ENCODE results near the gene NRXN3. TPM values are rescaled to one million over a fixed set of nuclear protein-coding genes. Genes with fewer than 3 reads are reported as not detected.
A peak's percentile ranks its signal among the peaks of the same experiment; 100 is the strongest.
"Not testable (repeated sequence)": the region's sequence is repeated elsewhere in the genome, so short reads cannot be mapped to it uniquely, and the experiment has no call there.

NRXN3 gene
- total RNA-seq, 2 donors from 2014 or later: 1.2 to 7.8 TPM

- peak; percentile 18 for DNase-seq
- Histone ChIP-seq H3K27me3 (no peaks in the 10 kb centered on the region), H3K27ac (no peak overlapping the region), H3K9ac (ENCODE audit: low read depth in 2 of 2, low read length in 2 of 2) (no peak overlapping the region), H3K4me3 (no peak overlapping the region), H3K4me1 (no peaks in the 10 kb centered on the region), H3K36me3 (no peaks in the 10 kb centered on the region), H3K9me3 (no peaks in the 10 kb centered on the region)
- intact Hi-C loops (cut with DNase I): loop anchor here (10.0 kb wide), 1 partner anchor 263 kb away; no protein-coding TSS in a partner anchor
- peak; percentile 27 for TF ChIP-seq CTCF (IDR thresholded peaks at IDR 0.05)
These were observed 841.1 kb downstream of the NRXN3 start for GRCh38 chr14:79011091-79011919.

- intact Hi-C loops (cut with DNase I): loop anchor here (10.0 kb wide), 1 partner anchor 263 kb away; no protein-coding TSS in a partner anchor
- no peak for DNase-seq
- no peaks in the 10 kb centered on the region for H3K9me3 ChIP-seq
- H3K9ac ChIP-seq (ENCODE audit: low read depth in 2 of 2, low read length in 2 of 2): no peak overlapping the region
- H3K4me3 ChIP-seq: no peak overlapping the region
- H3K27me3 ChIP-seq: no peaks in the 10 kb centered on the region
- no peaks in the 10 kb centered on the region for H3K4me1 ChIP-seq
- no peaks in the 10 kb centered on the region for H3K36me3 ChIP-seq
- H3K27ac ChIP-seq: no peak overlapping the region
- TF ChIP-seq CTCF (IDR thresholded peaks at IDR 0.05): no peak
These were observed 841.7 kb downstream of the NRXN3 start for GRCh38 chr14:79011920-79012204.

- Histone ChIP-seq H3K4me1 (no peaks in the 10 kb centered on the region), H3K36me3 (no peaks in the 10 kb centered on the region), H3K9ac (ENCODE audit: low read depth in 2 of 2, low read length in 2 of 2) (no peak overlapping the region), H3K27me3 (no peaks in the 10 kb centered on the region), H3K9me3 (no peaks in the 10 kb centered on the region), H3K27ac (no peak overlapping the region), H3K4me3 (no peak overlapping the region)
- intact Hi-C loops (cut with DNase I): loop anchor here (10.0 kb wide), 1 partner anchor 258 kb away; no protein-coding TSS in a partner anchor
- DNase-seq: no peak
- no peak for TF ChIP-seq CTCF (IDR thresholded peaks at IDR 0.05)
These were observed 846.8 kb downstream of the NRXN3 start for GRCh38 chr14:79016828-79017505.

- no peak for DNase-seq
- intact Hi-C loops (cut with DNase I): loop anchor here (10.0 kb wide), 1 partner anchor 257 kb away; no protein-coding TSS in a partner anchor
- Histone ChIP-seq H3K9ac (ENCODE audit: low read depth in 2 of 2, low read length in 2 of 2) (no peak overlapping the region), H3K27me3 (no peaks in the 10 kb centered on the region), H3K36me3 (no peaks in the 10 kb centered on the region), H3K4me3 (no peak overlapping the region), H3K4me1 (no peaks in the 10 kb centered on the region), H3K27ac (no peak overlapping the region), H3K9me3 (no peaks in the 10 kb centered on the region)
- TF ChIP-seq CTCF (IDR thresholded peaks at IDR 0.05): no peak
These were observed 847.4 kb downstream of the NRXN3 start for GRCh38 chr14:79017561-79017960.

GRCh38 chr14:79018836-79019235, 848.7 kb downstream of the NRXN3 start:
- no peak overlapping the region for H3K27ac ChIP-seq
- H3K9ac ChIP-seq (ENCODE audit: low read depth in 2 of 2, low read length in 2 of 2): no peak overlapping the region
- H3K36me3 ChIP-seq: no peaks in the 10 kb centered on the region
- H3K27me3 ChIP-seq: no peaks in the 10 kb centered on the region
- no peak overlapping the region for H3K4me3 ChIP-seq
- intact Hi-C loops (cut with DNase I): loop anchor here (10.0 kb wide), 1 partner anchor 256 kb away; no protein-coding TSS in a partner anchor
- no peaks in the 10 kb centered on the region for H3K4me1 ChIP-seq
- no peaks in the 10 kb centered on the region for H3K9me3 ChIP-seq
- DNase-seq: no peak
- no peak for TF ChIP-seq CTCF (IDR thresholded peaks at IDR 0.05)

DNA sequence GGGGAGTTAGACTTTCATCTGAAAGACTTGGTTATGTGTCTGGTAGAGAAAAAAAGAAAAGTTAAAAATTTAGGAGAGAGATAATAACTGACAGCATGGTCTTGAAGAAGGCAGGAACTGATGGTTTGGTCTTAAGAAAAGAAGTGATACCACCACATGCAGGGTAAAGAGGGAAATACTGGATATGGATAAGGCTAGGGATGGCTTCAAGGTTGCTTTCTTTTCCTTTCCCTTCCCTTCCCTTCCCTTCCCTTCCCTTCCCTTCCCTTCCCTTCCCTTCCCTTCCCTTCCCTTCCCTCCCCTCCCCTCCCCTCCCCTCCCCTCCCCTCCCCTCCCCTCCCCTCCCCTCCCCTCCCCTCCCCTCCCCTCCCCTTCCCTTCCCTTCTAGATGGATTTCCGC, 849.7 kb downstream of the NRXN3 start:
- not testable (repeated sequence) for H3K4me1 ChIP-seq; H3K4me3 ChIP-seq; H3K27me3 ChIP-seq; H3K36me3 ChIP-seq; H3K9ac ChIP-seq (ENCODE audit: low read depth in 2 of 2, low read length in 2 of 2); H3K27ac ChIP-seq; H3K9me3 ChIP-seq; DNase-seq
- intact Hi-C loops (cut with DNase I): loop anchor here (10.0 kb wide), 1 partner anchor 255 kb away; no protein-coding TSS in a partner anchor

Data from colonic mucosa (tissue), 4 donors.